Stimulated activated naive CD8-positive, alpha-beta T cell treated with anti-CD3 and anti-CD28 coated beads, Interleukin-15, Interleukin-2, amounts not matched to agents 100 ng/mL and 50 ng/mL, for 24 hours (primary cell): ENCODE data around the gene TTLL5.
"Not testable (repeated sequence)": the region's sequence is repeated elsewhere in the genome, so short reads cannot be mapped to it uniquely, and the experiment has no call there.

Experiments
- H3K27ac Mint-ChIP-seq: one replicate; pipeline ENCODE4 v1.8.0; 2021; ENCODE audit warnings: mild to moderate bottlenecking, mixed read lengths
- H3K27me3 Mint-ChIP-seq: one replicate; pipeline ENCODE4 v1.8.0; 2021; ENCODE audit warnings: mixed read lengths
- H3K36me3 Mint-ChIP-seq: one replicate; pipeline ENCODE4 v1.8.0; 2021; ENCODE audit warnings: low read depth, mixed read lengths
- H3K4me1 Mint-ChIP-seq: one replicate; pipeline ENCODE4 v1.8.0; 2021; ENCODE audit warnings: low read depth, mixed read lengths
- H3K4me3 Mint-ChIP-seq: one replicate; pipeline ENCODE4 v1.8.0; 2021; ENCODE audit warnings: mild to moderate bottlenecking, mixed read lengths
- H3K9me3 Mint-ChIP-seq: one replicate; pipeline ENCODE4 v1.8.0; 2021; ENCODE audit warnings: mixed read lengths

The TTLL5 gene

DNA sequence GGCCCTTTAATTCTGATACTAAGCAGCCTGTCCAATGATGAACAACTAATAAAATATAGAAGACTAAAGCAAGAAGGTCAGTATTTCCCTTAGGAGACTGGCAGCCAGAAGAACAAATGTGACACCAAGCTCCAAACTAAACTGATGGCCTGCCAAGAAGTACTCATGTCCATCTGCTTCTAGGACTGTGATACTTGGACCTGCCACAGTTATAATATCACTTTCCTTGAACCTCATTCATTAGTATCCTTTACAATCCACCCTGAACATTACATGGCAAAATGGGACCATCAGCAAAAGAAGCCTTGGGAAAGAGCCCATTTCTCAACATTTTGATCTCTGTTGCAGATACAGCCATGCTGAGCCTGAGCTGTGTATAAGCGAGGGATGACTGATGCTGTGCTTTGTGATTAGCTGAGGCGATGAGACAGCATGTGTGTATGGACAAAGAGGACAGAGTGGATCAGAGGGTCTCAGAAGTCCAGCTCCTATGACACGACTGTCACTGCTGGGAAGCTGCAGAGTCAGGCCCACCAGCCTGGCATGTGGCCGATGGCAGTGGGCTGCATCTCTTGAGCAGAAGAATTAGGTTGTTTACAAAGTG is 246.8 kb downstream of the TTLL5 start:
- Mint-ChIP-seq H3K9me3 (no peaks in the 10 kb centered on the region), H3K27me3 (no peaks in the 10 kb centered on the region), H3K27ac (no peak overlapping the region)

DNA sequence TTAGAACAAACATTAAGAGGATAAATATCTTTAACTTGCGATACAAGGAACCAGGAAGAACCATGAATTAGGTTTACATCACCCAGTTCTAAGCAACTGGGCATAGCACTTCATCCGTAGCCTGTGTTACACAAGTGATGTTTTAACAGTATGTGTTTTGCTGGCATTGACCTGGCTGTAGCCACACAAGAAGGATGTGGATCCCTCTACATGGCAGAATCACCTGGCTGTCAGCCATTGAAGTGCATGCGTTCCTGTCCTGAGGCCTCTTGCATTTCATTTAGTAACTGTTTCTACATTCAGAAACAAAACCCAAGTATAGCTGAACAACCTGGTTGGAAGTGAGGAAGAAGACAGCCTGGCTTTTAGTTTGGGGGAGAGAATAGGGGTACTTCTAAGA is 248.6 kb downstream of the TTLL5 start:
- Mint-ChIP-seq H3K9me3 (no peaks in the 10 kb centered on the region), H3K27me3 (no peaks in the 10 kb centered on the region), H3K36me3 (no peaks in the 10 kb centered on the region), H3K4me1 (no peaks in the 10 kb centered on the region), H3K27ac (no peak overlapping the region), H3K4me3 (no peak overlapping the region)

More for the DNA sequence above, 246.8 kb downstream of the TTLL5 start:
- Mint-ChIP-seq H3K4me3 (no peak overlapping the region), H3K4me1 (no peaks in the 10 kb centered on the region), H3K36me3 (no peaks in the 10 kb centered on the region)

DNA sequence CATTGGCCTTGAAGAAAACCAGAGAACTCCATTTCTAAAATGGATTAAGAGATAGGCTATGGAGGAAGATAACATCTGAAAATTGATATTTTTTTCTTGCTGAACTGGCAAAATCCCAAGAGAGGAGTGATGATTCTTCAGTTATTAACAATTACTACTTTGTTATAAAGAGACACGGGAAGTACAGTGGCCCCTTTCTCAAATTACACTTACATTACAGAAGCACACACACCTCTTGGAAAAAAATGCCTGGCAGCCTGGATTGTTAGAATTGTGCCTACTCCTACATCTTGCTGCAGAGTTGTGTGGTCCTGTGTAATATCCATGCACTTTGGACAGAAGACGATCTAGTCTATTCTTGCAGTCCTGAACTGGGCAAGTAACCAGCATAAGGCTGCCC is 249.0 kb downstream of the TTLL5 start:
- no peaks in the 10 kb centered on the region for H3K36me3 Mint-ChIP-seq
- no peaks in the 10 kb centered on the region for H3K27me3 Mint-ChIP-seq

DNA sequence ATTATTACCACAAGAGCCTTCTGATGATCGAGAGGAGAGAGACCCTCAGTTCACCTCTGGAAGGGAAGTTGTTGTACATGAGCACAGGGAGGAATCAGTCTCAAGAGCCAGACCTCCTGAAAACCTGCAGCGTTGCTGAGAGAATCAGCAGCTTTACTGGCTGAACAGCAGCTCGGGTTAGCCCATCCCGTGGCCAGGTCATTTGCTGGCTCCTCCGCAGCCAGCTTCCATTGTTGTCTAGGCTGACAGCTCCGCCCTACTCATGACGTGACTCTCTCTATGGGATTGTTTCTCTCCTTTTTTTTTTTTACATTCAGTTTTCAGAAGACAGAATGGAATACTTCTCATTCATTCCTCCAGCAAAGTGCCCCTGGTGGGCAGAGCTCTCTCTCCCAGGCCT is 250.8 kb downstream of the TTLL5 start:
- Mint-ChIP-seq H3K27me3 (no peaks in the 10 kb centered on the region), H3K27ac (no peak overlapping the region), H3K4me3 (no peak overlapping the region), H3K9me3 (no peaks in the 10 kb centered on the region), H3K36me3 (no peaks in the 10 kb centered on the region), H3K4me1 (no peaks in the 10 kb centered on the region)

More for the DNA sequence above, 249.0 kb downstream of the TTLL5 start:
- Mint-ChIP-seq H3K4me3 (no peak overlapping the region), H3K4me1 (no peaks in the 10 kb centered on the region), H3K9me3 (no peaks in the 10 kb centered on the region), H3K27ac (no peak overlapping the region)

DNA sequence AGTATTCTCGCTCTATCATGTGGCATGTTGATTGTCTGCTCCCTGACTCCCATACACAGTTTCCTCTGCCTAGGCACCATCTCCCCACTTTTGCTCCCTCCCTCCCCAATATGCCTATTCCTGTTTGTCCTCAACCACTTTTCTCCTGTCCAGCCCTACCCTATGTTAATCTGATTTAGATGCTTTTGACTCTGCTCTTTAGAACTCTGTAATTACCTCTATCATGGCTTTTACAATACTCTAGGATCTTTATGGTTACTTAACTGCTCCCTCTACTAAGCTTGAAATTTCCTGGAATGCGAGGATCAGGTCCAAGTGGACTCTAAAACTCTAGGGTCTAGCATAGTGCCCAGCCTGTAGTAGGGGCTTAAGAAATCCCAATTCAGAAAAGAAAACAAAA is 252.1 kb downstream of the TTLL5 start:
- Mint-ChIP-seq H3K27ac (no peak overlapping the region), H3K36me3 (no peaks in the 10 kb centered on the region)

DNA sequence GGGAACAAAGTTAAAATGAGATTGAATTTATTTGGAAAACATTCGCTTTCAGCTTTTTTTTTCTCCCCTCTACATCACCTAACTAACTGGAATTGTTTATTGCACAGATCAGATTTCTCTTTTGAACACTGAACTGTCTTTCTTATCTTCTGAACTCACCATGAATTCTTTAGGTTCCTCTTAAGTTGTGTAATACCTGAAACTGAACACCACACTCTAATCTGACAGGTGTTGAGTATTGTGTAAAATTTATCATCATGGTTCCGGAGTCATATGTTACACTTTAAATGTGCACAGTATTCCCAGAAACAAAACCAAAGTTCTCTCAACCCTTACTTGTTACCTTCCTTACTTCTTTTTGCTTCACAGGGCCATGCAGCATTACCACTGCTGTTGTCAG is 254.0 kb downstream of the TTLL5 start:
- Mint-ChIP-seq H3K4me1 (peaks cover 2% of the 10 kb centered on the region), H3K27ac (no peak overlapping the region), H3K9me3 (no peaks in the 10 kb centered on the region), H3K27me3 (no peaks in the 10 kb centered on the region), H3K36me3 (no peaks in the 10 kb centered on the region), H3K4me3 (no peak overlapping the region)

More for the DNA sequence above, 252.1 kb downstream of the TTLL5 start:
- Mint-ChIP-seq H3K27me3 (no peaks in the 10 kb centered on the region), H3K4me3 (no peak overlapping the region), H3K4me1 (peaks cover under 1% of the 10 kb centered on the region), H3K9me3 (no peaks in the 10 kb centered on the region)

DNA sequence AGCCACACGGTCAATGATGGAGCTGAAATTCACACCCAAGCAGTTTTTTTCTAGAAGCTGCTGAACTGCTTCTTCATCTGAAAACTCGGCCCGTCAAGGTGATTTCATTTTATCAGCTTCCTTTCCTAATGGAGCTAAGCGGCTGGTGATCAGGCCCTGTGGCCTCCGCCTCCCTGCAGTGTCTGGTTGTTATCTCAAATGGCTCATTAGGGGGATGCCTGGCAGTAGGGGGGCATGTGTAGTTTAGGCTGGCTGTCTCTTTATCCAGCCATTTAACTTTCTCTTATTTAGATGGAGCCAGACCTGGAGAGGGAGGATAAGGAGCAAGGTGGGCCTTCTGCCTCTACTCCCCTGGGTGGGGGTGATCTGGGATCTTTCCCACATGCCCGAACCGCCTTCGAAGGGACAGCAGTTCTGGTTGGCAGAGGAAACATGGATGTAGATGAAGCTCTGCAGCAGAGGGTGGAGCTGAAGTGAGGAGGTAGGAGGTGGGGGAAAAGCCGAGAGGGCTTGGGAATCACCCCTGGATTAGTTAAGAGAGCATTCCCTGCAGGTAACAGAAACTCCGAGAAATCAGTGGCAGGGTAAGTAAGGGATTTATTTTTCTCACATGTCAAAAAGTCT is 256.4 kb downstream of the TTLL5 start:
- H3K4me1 Mint-ChIP-seq: peaks cover 2% of the 10 kb centered on the region
- peaks cover 13% of the 10 kb centered on the region for H3K36me3 Mint-ChIP-seq
- no peaks in the 10 kb centered on the region for H3K9me3 Mint-ChIP-seq
- no peaks in the 10 kb centered on the region for H3K27me3 Mint-ChIP-seq
- no peak overlapping the region for H3K27ac Mint-ChIP-seq
- no peak overlapping the region for H3K4me3 Mint-ChIP-seq

DNA sequence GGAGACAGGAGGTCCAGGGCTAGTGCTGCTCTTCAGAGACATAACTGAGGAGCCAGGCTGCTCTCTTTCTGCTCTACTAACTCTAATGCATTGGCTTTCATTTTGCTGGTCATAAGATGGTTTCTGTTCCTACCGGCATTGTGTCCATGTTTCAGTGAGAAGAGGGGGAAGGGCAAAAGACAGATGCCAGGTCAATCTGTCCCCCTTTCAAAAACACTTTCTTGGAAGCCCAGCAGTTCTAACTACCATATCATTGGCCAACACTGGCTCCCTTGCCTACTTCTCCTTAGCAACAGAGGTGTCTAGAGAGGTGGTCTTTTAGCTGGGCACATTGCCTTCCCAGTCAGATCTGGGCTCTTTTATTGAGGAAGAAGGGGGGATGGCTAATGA is 256.9 kb downstream of the TTLL5 start:
- Mint-ChIP-seq H3K4me1 (peaks cover 2% of the 10 kb centered on the region), H3K36me3 (peaks cover 13% of the 10 kb centered on the region), H3K9me3 (no peaks in the 10 kb centered on the region), H3K27ac (no peak overlapping the region), H3K4me3 (no peak overlapping the region), H3K27me3 (no peaks in the 10 kb centered on the region)

DNA sequence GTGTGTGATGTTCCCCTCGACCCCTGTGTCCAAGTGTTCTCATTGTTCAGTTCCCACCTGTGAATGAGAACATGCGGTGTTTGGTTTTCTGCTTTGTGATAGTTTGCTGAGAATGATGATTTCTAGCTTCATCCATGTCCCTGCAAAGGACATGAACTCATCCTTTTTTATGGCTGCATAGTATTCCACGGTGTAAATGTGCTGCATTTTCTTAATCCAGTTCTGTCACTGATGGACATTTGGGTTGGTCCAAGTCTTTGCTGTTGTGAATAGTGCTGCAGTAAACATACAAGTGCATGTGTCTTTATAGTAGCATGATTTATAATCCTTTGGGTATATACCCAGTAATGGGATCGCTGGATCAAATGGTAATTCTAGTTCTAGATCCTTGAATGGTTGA is 259.4 kb downstream of the TTLL5 start:
- H3K27me3 Mint-ChIP-seq, H3K4me1 Mint-ChIP-seq, H3K27ac Mint-ChIP-seq, H3K4me3 Mint-ChIP-seq, H3K9me3 Mint-ChIP-seq: not testable (repeated sequence)
- peaks cover 13% of the 10 kb centered on the region for H3K36me3 Mint-ChIP-seq

DNA sequence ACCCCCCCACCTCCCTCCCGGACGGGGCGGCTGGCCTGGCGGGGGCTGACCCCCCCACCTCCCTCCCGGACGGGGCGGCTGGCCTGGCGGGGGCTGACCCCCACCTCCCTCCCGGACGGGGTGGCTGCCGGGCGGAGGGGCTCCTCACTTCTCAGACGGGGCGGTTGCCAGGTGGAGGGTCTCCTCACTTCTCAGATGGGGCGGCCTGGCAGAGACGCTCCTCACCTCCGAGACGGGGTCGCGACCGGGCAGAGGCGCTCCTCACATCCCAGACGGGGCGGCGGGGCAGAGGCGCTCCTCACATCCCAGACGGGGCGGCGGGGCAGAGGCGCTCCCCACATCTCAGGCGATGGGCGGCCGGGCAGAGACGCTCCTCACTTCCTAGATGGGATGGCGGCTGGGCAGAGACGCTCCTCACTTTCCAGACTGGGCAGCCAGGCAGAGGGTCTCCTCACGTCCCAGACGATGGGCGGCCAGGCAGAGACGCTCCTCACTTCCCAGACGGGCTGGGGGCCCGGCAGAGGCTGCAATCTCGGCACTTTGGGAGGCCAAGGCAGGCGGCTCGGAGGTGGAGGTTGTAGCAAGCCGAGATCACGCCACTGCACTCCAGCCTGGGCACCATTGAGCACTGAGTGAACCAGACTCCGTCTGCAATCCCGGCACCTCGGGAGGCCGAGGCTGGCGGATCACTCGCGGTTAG is 264.2 kb downstream of the TTLL5 start:
- not testable (repeated sequence) for H3K27ac Mint-ChIP-seq, H3K27me3 Mint-ChIP-seq, H3K4me3 Mint-ChIP-seq, H3K9me3 Mint-ChIP-seq, H3K4me1 Mint-ChIP-seq
- H3K36me3 Mint-ChIP-seq: peaks cover 15% of the 10 kb centered on the region

DNA sequence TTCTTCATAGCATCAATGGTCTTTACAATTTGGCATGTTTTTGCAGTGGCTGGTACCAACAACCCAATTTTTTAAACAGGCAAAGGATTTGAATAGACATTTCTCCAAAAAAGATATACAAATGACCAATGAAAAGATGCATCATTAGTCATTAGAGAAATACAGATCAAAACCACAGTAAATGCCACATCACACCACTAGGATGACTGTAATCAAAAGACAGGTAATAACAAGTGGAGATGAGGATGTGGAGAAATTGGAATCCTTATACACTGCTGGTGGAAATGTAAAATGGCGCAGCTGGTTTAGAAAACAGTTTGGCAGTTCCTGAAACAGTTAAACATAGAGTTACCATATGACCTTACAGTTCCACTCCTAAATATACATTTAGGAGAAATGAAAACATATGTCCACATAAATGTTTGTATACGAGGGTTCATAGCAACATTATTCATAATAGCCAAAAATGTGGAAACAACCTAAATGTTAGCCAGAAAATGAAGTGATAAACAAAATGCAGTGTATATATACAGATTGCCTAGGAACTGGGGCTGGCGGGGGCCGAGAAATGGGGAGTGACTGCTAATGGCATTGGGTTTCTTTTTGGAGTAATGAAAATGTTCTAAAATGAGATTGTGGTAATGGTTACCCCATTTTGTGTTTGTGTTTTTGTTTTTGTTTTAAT is 265.5 kb downstream of the TTLL5 start:
- Mint-ChIP-seq H3K27me3 (no peaks in the 10 kb centered on the region), H3K36me3 (peaks cover 6% of the 10 kb centered on the region), H3K4me1 (no peaks in the 10 kb centered on the region), H3K4me3 (no peak overlapping the region), H3K27ac (no peak overlapping the region), H3K9me3 (no peaks in the 10 kb centered on the region)

DNA sequence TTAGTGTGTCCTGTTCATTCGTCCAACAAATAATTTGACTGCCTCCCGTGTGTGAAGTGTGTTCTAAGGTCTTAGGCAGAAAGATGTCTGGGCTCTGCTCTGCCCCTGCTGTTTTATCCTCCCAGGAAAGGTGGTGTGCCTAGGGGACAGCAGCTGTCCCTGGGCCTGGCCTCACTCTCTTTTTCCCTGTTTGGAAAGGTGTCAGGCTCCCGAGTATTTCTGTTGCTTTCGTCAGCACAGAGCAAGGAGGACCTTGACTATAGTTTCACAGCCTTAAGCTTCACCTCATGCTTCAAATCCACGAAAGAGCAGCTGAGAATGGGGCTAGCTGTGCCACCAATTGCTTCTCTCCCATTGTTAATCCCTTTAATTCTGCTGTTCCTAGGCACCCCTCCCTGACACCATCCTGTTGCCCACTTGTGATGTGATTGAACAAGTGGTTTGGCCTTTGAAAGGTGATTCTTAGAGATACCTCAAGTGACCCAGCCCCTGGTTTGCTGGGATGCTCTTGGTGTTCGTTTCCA is 266.6 kb downstream of the TTLL5 start:
- Mint-ChIP-seq H3K36me3 (peaks cover 3% of the 10 kb centered on the region), H3K4me1 (no peaks in the 10 kb centered on the region), H3K27ac (no peak overlapping the region), H3K9me3 (no peaks in the 10 kb centered on the region), H3K27me3 (no peaks in the 10 kb centered on the region), H3K4me3 (no peak overlapping the region)

DNA sequence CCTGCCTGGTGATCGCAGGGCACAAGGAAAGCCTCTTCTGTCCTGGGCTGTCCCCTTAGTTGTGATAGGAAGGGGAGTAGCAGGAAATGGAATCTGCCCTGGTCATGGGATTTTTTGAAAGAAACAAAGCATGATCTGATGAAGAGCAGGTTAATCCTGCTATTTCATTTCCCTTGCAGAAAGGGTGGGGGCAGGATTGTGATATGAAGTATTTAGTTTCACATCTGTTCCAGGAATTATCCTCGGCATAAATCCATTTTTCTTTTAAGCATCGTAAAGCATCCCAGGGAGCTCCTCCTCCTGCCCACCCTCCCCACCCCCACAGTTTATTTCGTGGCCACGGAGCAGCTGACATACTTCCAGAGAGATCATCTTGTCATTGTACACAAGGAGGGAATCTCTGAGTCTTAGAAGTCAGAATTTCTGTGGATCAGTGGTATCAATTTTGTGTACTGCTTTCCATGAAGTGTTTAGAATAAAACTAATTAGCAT is 267.7 kb downstream of the TTLL5 start:
- Mint-ChIP-seq H3K36me3 (peaks cover 3% of the 10 kb centered on the region), H3K9me3 (no peaks in the 10 kb centered on the region), H3K4me1 (no peaks in the 10 kb centered on the region), H3K27ac (no peak overlapping the region), H3K4me3 (no peak overlapping the region), H3K27me3 (no peaks in the 10 kb centered on the region)

DNA sequence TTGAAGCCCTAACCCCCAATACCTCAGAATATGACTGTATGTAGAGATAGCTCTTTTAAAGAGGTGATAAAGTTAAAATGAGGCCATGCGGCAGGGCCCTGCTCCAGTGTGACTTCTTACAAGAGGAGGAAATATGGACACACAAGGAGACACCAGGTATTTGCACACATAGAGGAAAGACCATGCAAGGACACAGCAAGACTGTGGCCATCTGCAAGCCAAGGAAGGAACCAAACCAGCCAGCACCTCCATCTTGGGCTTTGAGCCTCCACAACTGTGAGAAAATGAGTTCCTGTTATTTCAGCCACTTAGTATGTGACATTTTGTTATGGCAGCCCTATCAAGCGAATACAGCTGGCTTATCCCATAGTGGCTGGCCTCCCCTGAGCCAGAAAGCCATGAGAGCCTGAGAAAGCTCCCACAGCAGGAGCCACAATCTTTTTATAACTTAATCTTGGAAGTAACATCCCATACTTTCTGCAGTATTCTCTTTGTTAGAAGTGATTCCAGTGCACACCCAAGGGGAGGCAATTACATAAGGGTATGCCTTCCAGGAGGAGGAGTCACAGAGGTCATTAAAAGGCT is 272.8 kb downstream of the TTLL5 start:
- Mint-ChIP-seq H3K36me3 (peaks cover 3% of the 10 kb centered on the region), H3K4me3 (no peak overlapping the region)

More for the DNA sequence above, 272.8 kb downstream of the TTLL5 start:
- H3K9me3 Mint-ChIP-seq: no peaks in the 10 kb centered on the region
- H3K27ac Mint-ChIP-seq: no peak overlapping the region
- no peaks in the 10 kb centered on the region for H3K4me1 Mint-ChIP-seq
- H3K27me3 Mint-ChIP-seq: no peaks in the 10 kb centered on the region
